GM08714 (cell line): ENCODE measurements around the gene LYL1.

Experiments used
- H3K4me3 ChIP-seq: fragments of 200-500 bp; sonication (Bioruptor generic); 2 replicates; pipeline ENCODE4 v1.5.1; 2014; ENCODE audit warnings: mild to moderate bottlenecking, low read length, inconsistent platforms
- ZNF274 ChIP-seq: IDR thresholded peaks from 2 replicates; pipeline ENCODE4 v1.6.1; 2012; ENCODE audit warnings: mild to moderate bottlenecking, low read depth, low read length

The LYL1 gene

GRCh38 chr19:13060233-13060963 lies 42.3 kb downstream of the LYL1 start:
- TF ChIP-seq ZNF274: no peak
- no peak overlapping the region for H3K4me3 ChIP-seq

- TF ChIP-seq ZNF274: no peak
- H3K4me3 ChIP-seq: no peak overlapping the region
These were observed 43.6 kb downstream of the LYL1 start for GRCh38 chr19:13058951-13059660.

GRCh38 chr19:13057744-13058143 lies 44.9 kb downstream of the LYL1 start:
- TF ChIP-seq ZNF274: no peak

GRCh38 chr19:13057147-13057572 lies 45.5 kb downstream of the LYL1 start:
- no peak overlapping the region for H3K4me3 ChIP-seq
- TF ChIP-seq ZNF274: no peak

More at GRCh38 chr19:13057744-13058143, 44.9 kb downstream of the LYL1 start:
- no peak overlapping the region for H3K4me3 ChIP-seq

GRCh38 chr19:13056052-13056660 lies 46.5 kb downstream of the LYL1 start:
- no peak overlapping the region for H3K4me3 ChIP-seq
- no peak for TF ChIP-seq ZNF274

- no peak for TF ChIP-seq ZNF274
- H3K4me3 ChIP-seq: no peak overlapping the region
These were observed 47.2 kb downstream of the LYL1 start for GRCh38 chr19:13055213-13056051.

- no peak for TF ChIP-seq ZNF274
- H3K4me3 ChIP-seq: no peak overlapping the region
These were observed 47.9 kb downstream of the LYL1 start for GRCh38 chr19:13054626-13055212.

GRCh38 chr19:13053761-13054625 lies 48.7 kb downstream of the LYL1 start:
- no peak for TF ChIP-seq ZNF274
- no peak overlapping the region for H3K4me3 ChIP-seq

GRCh38 chr19:13053238-13053637 lies 49.4 kb downstream of the LYL1 start:
- no peak overlapping the region for H3K4me3 ChIP-seq
- TF ChIP-seq ZNF274: no peak

- no peak overlapping the region for H3K4me3 ChIP-seq
- TF ChIP-seq ZNF274: no peak
These were observed 50.0 kb downstream of the LYL1 start for GRCh38 chr19:13052447-13053175.

- no peak for TF ChIP-seq ZNF274
- no peak overlapping the region for H3K4me3 ChIP-seq
These were observed 51.0 kb downstream of the LYL1 start for GRCh38 chr19:13051557-13052165.

GRCh38 chr19:13050274-13050673 lies 52.4 kb downstream of the LYL1 start:
- no peak overlapping the region for H3K4me3 ChIP-seq
- no peak for TF ChIP-seq ZNF274
